Mesendoderm (in vitro differentiated cells): ENCODE measurements around the gene SPNS3.

ENCODE experiments used
- DNase-seq: peaks from one replicate; pipeline ENCODE4 v3.0.0; 2013
- H2AK5ac ChIP-seq: 2 replicates; pipeline ENCODE4 v1.6.1; 2013; ENCODE audit warnings: low read length, inconsistent platforms
- H2BK120ac ChIP-seq: 2 replicates; pipeline ENCODE4 v1.6.1; 2013; ENCODE audit warnings: low read depth, mild to moderate bottlenecking, low read length, moderate library complexity, mixed read lengths
- H2BK15ac ChIP-seq: replicated peaks from 2 replicates; pipeline ENCODE4 v1.6.1; 2013; ENCODE audit warnings: low read depth, mild to moderate bottlenecking, moderate library complexity
- H2BK5ac ChIP-seq: 2 replicates; pipeline ENCODE4 v1.6.1; 2013; ENCODE audit warnings: low read length, inconsistent platforms
- H3K18ac ChIP-seq: 2 replicates; pipeline ENCODE4 v1.6.1; 2013; ENCODE audit warnings: mild to moderate bottlenecking, low read length, mixed read lengths
- H3K23ac ChIP-seq: one replicate; pipeline ENCODE4 v1.6.1; 2013; ENCODE audit warnings: low read length
- H3K27ac ChIP-seq: 2 replicates; pipeline ENCODE4 v1.5.1; 2013; ENCODE audit warnings: low read depth, mild to moderate bottlenecking, inconsistent platforms, low read length, moderate library complexity
- H3K27me3 ChIP-seq: 2 replicates; pipeline ENCODE4 v1.6.1; 2013; ENCODE audit warnings: low read length, control low read depth, mild to moderate bottlenecking, inconsistent platforms; ENCODE audit not compliant: insufficient read depth, poor library complexity
- H3K36me3 ChIP-seq: 2 replicates; pipeline ENCODE4 v1.6.1; 2013; ENCODE audit warnings: low read length, inconsistent platforms; ENCODE audit not compliant: control insufficient read depth, insufficient read depth
- H3K4ac ChIP-seq: one replicate; pipeline ENCODE4 v1.6.1; 2013; ENCODE audit warnings: low read depth, mild to moderate bottlenecking, low read length, moderate library complexity
- H3K4me1 ChIP-seq: 2 replicates; pipeline ENCODE4 v1.6.1; 2013; ENCODE audit warnings: low read depth, low read length, inconsistent platforms; ENCODE audit not compliant: control insufficient read depth
- H3K4me2 ChIP-seq: 2 replicates; pipeline ENCODE4 v1.6.1; 2013; ENCODE audit warnings: low read length
- H3K4me3 ChIP-seq: 2 replicates; pipeline ENCODE4 v1.5.1; 2013; ENCODE audit warnings: mild to moderate bottlenecking, low read length
- H3K56ac ChIP-seq: one replicate; pipeline ENCODE4 v1.6.1; 2013; ENCODE audit warnings: low read length
- H3K79me1 ChIP-seq: 2 replicates; pipeline ENCODE4 v1.6.1; 2013; ENCODE audit warnings: low read length, inconsistent platforms
- H3K79me2 ChIP-seq: 2 replicates; pipeline ENCODE4 v1.6.1; 2013; ENCODE audit warnings: mild to moderate bottlenecking, low read length; ENCODE audit not compliant: control insufficient read depth, insufficient read depth
- H3K9ac ChIP-seq: 2 replicates; pipeline ENCODE4 v1.6.1; 2013; ENCODE audit warnings: low read length, inconsistent platforms
- H4K5ac ChIP-seq: one replicate; pipeline ENCODE4 v1.6.1; 2013; ENCODE audit warnings: low read length
- H4K8ac ChIP-seq: one replicate; pipeline ENCODE4 v1.6.1; 2013; ENCODE audit warnings: low read depth, mild to moderate bottlenecking, control low read depth, low read length, moderate library complexity
- WGBS: extraction: QIAGEN DNeasy Blood & Tissue Kit; methylation state at CpG from one replicate; pipeline ENCODE4 v1.1.7; 2013; ENCODE audit warnings: low lambda C conversion rate, missing lambda C conversion rate; ENCODE audit not compliant: insufficient coverage; ENCODE audit errors: extremely low coverage; 5-methylcytosine and 5-hydroxymethylcytosine counted together

SPNS3 gene

DNA sequence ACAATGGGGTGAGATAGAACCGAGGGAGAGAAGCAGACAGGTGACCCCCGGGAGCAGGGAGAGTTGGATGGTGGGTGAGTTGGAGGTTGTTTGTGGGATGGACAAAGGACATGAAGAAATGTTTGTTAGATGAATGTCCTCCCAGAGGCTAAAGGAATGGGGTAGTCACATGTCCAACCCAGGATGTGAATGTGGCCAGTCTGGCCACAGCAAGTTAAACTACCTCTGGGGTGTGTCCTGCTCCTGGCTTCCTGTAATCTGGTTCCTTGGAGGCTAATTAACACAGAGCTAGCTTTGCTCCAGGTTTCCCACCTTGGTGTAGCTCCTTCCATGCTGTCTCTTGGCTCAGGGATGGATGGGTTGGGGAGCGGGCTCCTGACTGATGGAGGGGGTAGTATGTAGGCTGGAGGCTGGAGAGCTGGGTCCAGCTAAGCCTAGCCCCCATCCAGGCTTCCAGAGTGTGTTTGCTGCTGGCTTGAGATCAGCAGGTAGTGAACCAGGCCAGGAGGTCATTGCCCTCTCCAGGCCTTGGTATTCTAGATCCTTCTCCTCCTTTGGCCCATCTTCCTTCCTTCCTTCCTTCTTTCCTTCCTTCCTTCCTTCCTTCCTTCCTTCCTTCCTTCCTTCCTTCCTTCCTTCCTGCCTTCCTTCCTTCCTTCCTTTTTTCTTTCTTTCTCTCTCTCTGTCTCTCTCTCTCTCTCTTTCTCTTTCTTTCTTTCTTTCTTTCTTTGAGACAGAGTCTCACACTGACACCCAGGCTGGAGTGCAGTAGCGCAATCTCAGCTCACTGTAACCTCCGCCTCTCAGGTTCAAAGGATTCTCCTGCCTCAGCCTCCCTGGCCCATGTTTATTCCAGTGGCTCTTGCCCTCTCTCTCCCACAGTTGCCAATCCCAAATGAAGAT, 39.3 kb upstream of the SPNS3 start:
- no peak overlapping the region for H3K9ac ChIP-seq
- no peaks in the 10 kb centered on the region for H3K4me1 ChIP-seq
- no peak overlapping the region for H2AK5ac ChIP-seq
- no peaks in the 10 kb centered on the region for H3K36me3 ChIP-seq
- no peak overlapping the region for H4K8ac ChIP-seq
- H3K4me2 ChIP-seq, result no peak overlapping the region
- no peak overlapping the region for H3K56ac ChIP-seq
- H3K23ac ChIP-seq, result no peak overlapping the region
- H2BK15ac ChIP-seq, result no peak overlapping the region
- no peak overlapping the region for H3K27ac ChIP-seq
- no peaks in the 10 kb centered on the region for H3K79me1 ChIP-seq
- H2BK120ac ChIP-seq, result no peak overlapping the region
- H4K5ac ChIP-seq, result no peak overlapping the region
- no CpG with 5 or more reads among the region's 5 CpGs for WGBS
- no peaks in the 10 kb centered on the region for H3K79me2 ChIP-seq
- DNase-seq, result no peak
- no peak overlapping the region for H3K18ac ChIP-seq
- H3K4ac ChIP-seq, result no peak overlapping the region
- H3K4me3 ChIP-seq, result no peak overlapping the region
- no peak overlapping the region for H2BK5ac ChIP-seq
- H3K27me3 ChIP-seq, result no peaks in the 10 kb centered on the region

- no peak overlapping the region for H3K4me3 ChIP-seq
- H3K18ac ChIP-seq, result no peak overlapping the region
- H3K79me2 ChIP-seq, result no peaks in the 10 kb centered on the region
- no peak overlapping the region for H3K27ac ChIP-seq
- H3K79me1 ChIP-seq, result no peaks in the 10 kb centered on the region
- no peak overlapping the region for H3K4me2 ChIP-seq
- no peak overlapping the region for H3K23ac ChIP-seq
- no peak overlapping the region for H2BK15ac ChIP-seq
- no peak overlapping the region for H3K56ac ChIP-seq
- H4K5ac ChIP-seq, result no peak overlapping the region
- no peak for DNase-seq
- no CpG with 5 or more reads among the region's 3 CpGs for WGBS
- no peaks in the 10 kb centered on the region for H3K36me3 ChIP-seq
- H3K9ac ChIP-seq, result no peak overlapping the region
- no peak overlapping the region for H4K8ac ChIP-seq
- H3K4me1 ChIP-seq, result no peaks in the 10 kb centered on the region
- no peak overlapping the region for H2AK5ac ChIP-seq
- H2BK120ac ChIP-seq, result no peak overlapping the region
- no peak overlapping the region for H2BK5ac ChIP-seq
- H3K27me3 ChIP-seq, result no peaks in the 10 kb centered on the region
- no peak overlapping the region for H3K4ac ChIP-seq
Measured at GRCh38 chr17:4395111-4395478, 38.6 kb upstream of the SPNS3 start.

DNA sequence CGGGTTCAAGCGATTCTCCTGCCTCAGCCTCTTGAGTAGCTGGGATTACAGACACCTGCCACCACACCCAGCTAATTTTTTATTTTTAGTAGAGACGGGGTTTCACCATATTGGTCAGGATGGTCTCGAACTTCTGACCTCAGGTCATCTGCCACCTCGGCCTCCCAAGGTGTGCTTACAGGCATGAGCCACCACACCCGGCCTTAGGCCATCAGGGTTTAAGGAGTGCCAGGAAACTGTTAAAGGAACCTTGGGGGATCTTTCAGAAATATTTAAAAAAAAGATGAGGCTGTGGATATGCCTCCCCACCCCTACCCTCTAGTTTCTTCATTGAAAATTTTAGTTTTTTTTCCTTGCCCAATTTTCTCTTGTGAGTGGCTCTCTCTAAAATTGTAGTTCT, 35.9 kb upstream of the SPNS3 start:
- Histone ChIP-seq H3K23ac (no peak overlapping the region), H3K18ac (no peak overlapping the region), H4K5ac (no peak overlapping the region), H2BK5ac (no peak overlapping the region), H3K79me2 (no peaks in the 10 kb centered on the region), H3K4ac (no peak overlapping the region), H3K4me2 (no peak overlapping the region), H3K4me3 (no peak overlapping the region), H3K27ac (no peak overlapping the region), H3K4me1 (no peaks in the 10 kb centered on the region), H2BK120ac (no peak overlapping the region), H3K9ac (no peak overlapping the region), H3K27me3 (no peaks in the 10 kb centered on the region), H3K79me1 (no peaks in the 10 kb centered on the region), H3K56ac (no peak overlapping the region), H4K8ac (no peak overlapping the region), H2AK5ac (no peak overlapping the region), H3K36me3 (no peaks in the 10 kb centered on the region), H2BK15ac (no peak overlapping the region)
- WGBS, result no CpG with 5 or more reads among the region's 6 CpGs
- no peak for DNase-seq

- Histone ChIP-seq H3K79me2 (no peaks in the 10 kb centered on the region), H4K5ac (no peak overlapping the region), H3K27ac (no peak overlapping the region), H3K56ac (no peak overlapping the region), H3K9ac (no peak overlapping the region), H3K36me3 (no peaks in the 10 kb centered on the region), H2BK120ac (no peak overlapping the region), H3K4me2 (no peak overlapping the region), H3K18ac (no peak overlapping the region), H2BK5ac (no peak overlapping the region), H3K27me3 (no peaks in the 10 kb centered on the region), H2AK5ac (no peak overlapping the region), H3K4me3 (no peak overlapping the region), H3K4ac (no peak overlapping the region), H4K8ac (no peak overlapping the region), H3K23ac (no peak overlapping the region), H3K79me1 (no peaks in the 10 kb centered on the region), H3K4me1 (no peaks in the 10 kb centered on the region), H2BK15ac (no peak overlapping the region)
- no CpG with 5 or more reads among the region's 7 CpGs for WGBS
- no peak for DNase-seq
Measured at GRCh38 chr17:4405038-4405669, 28.6 kb upstream of the SPNS3 start.

DNA sequence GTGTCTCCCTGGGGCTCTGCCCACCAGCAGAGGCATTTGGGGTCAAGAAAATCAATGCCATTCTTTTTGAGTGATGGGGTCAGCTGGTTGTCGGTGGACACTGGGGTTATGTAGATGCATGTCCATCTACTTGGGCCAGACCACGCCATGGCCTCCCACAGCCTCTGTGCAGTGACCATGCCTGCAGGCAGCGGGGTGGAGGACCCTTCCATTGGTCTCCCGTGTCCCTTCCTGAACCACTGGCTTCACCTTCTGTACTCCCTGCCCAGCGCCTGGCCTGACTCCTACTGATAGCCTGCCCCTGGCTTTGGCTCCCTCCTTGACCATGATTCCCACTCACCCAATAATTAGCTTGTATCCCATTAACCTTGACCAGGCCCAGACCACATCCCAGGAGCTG, 28.0 kb upstream of the SPNS3 start:
- Histone ChIP-seq H3K79me2 (no peaks in the 10 kb centered on the region), H2BK5ac (no peak overlapping the region), H3K4me2 (no peak overlapping the region), H3K27me3 (no peaks in the 10 kb centered on the region), H4K8ac (no peak overlapping the region), H2BK120ac (no peak overlapping the region), H2BK15ac (no peak overlapping the region), H3K9ac (no peak overlapping the region), H3K56ac (no peak overlapping the region), H3K27ac (no peak overlapping the region), H2AK5ac (no peak overlapping the region), H3K4me3 (no peak overlapping the region), H3K36me3 (no peaks in the 10 kb centered on the region), H3K4ac (no peak overlapping the region), H3K23ac (no peak overlapping the region), H3K18ac (no peak overlapping the region), H3K79me1 (no peaks in the 10 kb centered on the region), H3K4me1 (no peaks in the 10 kb centered on the region), H4K5ac (no peak overlapping the region)
- no CpG with 5 or more reads among the region's 5 CpGs for WGBS
- no peak for DNase-seq
